KBM-7 (cell line): ENCODE results near the gene CREB3L1.
A peak's percentile ranks its signal among the peaks of the same experiment; 100 is the strongest.

Experiments used
- DNase-seq: peaks from one replicate; pipeline ENCODE4 v3.0.0-alpha.2; 2015
- in situ Hi-C: fragments of 300-500 bp; cut with MboI; formaldehyde crosslinking; loops from 2 replicates; pipeline ENCODE4 v1.14.3; 2020; ENCODE audit warnings: low sequenced_read_pairs, low pct_unique_long_range_greater_than_20kb, mixed read lengths

The CREB3L1 gene, protein sequence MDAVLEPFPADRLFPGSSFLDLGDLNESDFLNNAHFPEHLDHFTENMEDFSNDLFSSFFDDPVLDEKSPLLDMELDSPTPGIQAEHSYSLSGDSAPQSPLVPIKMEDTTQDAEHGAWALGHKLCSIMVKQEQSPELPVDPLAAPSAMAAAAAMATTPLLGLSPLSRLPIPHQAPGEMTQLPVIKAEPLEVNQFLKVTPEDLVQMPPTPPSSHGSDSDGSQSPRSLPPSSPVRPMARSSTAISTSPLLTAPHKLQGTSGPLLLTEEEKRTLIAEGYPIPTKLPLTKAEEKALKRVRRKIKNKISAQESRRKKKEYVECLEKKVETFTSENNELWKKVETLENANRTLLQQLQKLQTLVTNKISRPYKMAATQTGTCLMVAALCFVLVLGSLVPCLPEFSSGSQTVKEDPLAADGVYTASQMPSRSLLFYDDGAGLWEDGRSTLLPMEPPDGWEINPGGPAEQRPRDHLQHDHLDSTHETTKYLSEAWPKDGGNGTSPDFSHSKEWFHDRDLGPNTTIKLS

DNA sequence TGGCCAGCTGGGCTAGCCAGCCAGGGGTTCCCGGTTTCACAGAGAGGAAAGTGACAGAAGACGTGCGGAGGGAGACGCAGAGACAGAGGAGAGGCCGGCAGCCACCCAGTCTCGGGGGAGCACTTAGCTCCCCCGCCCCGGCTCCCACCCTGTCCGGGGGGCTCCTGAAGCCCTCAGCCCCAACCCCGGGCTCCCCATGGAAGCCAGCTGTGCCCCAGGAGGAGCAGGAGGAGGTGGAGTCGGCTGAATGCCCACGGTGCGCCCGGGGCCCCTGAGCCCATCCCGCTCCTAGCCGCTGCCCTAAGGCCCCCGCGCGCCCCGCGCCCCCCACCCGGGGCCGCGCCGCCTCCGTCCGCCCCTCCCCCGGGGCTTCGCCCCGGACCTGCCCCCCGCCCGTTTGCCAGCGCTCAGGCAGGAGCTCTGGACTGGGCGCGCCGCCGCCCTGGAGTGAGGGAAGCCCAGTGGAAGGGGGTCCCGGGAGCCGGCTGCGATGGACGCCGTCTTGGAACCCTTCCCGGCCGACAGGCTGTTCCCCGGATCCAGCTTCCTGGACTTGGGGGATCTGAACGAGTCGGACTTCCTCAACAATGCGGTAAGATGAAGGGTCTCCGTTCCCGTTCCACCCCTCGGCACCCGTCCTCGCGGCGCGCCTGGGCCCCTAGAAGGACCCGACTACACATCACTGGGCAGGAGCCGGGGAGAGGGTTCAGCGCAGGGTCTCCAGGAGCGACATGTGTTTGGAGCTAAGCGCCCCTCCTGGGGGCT is at the start of gene CREB3L1:
TSS of gene CREB3L1 (plus strand) at position 41 of the 765 bp plus-strand sequence. CDS start at position 491, 450 bp downstream.
- in situ Hi-C loops: no loop called here
- DNase-seq: no peak

DNA sequence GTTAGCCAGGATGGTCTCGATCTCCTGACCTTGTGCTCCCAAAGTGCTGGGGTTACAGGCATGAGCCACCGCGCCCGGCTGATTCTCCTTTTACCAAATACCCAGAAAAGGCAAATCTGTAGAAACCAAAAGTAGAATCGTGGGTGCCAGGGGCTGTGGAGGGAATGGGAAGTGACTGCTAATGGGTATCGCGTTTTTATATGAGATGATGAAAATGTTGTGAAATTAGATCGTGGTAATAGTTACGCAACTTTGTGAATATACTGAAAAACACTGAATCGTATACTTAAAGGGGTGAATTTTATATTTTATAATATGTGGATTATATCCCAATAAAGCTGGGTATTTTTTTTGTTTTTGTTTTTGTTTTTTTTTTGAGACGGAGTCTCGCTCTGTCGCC is 48.2 kb upstream of the CREB3L1 start:
- in situ Hi-C loops: no loop called here
- no peak for DNase-seq

DNA sequence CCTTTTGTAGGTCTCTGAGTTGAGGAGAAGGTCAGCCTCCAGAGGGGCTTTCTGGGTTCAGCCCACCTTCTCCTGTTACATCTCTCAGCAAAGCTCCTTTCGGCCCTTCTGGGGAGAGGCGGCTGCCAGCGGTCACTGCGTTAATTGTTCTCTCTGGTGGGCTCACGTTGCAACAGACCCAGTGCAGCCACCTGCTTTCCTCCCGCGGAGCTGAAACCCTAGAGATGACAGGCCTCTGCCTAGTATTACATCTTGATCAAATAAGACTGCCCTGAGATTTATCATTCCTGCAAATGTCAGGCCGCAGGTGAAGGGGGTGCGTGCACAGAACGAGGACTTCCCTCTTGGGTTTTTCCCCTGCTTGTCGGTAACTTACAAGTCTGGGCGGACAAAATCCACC is 43.2 kb upstream of the CREB3L1 start:
- in situ Hi-C loops: no loop called here

DNA sequence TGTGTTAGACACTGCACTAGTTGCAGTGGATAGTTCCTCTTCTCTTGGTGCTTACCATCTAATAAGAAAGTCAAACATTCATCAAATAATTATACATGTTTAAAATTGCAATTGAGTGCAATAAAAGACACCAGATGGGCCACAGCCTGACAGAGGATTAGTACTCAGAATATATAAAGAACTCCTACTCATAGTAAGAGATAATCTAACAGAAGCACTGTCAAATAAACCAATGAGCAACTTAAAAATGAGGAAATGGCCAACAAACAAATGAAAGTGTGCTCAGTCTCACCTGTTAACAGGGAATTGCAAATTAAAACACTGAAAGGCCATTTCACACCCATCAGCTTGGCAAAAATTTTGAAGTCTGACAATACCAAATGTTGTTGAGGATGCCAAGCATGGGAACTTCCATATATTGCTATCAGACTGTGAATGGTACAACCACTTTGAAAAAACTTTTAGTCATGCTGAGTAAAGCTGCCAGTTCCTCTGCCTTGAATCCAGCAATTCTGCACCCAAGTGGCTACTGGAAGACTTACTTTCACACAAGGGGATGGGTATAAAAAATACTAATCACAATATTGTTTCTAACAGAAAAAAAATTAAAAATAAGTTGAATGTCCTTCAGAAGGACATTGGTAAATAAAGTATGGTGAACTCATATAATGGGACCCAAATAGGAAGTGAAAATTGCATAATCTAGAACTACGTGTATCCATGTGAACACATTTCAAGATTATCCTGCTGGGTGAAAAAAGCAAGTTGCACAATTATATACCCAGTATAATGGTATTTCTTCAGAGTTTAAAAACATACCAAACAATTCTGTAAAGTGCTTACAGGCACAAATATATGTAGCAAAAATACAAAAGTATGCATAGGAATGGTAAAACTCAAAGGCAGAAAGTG is 41.4 kb upstream of the CREB3L1 start:
- in situ Hi-C loops: no loop called here
- no peak for DNase-seq

More for the DNA sequence above, 43.2 kb upstream of the CREB3L1 start:
- no peak for DNase-seq

DNA sequence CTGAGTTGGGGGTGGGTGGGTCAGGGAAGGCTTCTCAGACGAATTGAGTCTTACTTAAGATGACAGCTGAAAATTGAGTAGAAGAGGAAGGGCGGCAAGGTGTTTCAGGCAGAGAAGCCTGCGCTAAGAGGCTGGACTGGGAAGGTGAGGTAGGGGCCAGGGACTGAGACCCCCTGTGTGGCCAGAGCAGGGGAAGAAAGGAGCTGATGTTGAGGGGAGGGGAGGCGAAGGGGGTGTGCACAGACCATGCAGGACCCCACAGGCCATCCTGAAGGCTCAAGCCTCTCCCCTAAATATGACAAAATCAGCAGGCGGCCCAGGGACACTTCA is 40.6 kb upstream of the CREB3L1 start:
- in situ Hi-C loops: no loop called here
- DNase-seq: no peak

DNA sequence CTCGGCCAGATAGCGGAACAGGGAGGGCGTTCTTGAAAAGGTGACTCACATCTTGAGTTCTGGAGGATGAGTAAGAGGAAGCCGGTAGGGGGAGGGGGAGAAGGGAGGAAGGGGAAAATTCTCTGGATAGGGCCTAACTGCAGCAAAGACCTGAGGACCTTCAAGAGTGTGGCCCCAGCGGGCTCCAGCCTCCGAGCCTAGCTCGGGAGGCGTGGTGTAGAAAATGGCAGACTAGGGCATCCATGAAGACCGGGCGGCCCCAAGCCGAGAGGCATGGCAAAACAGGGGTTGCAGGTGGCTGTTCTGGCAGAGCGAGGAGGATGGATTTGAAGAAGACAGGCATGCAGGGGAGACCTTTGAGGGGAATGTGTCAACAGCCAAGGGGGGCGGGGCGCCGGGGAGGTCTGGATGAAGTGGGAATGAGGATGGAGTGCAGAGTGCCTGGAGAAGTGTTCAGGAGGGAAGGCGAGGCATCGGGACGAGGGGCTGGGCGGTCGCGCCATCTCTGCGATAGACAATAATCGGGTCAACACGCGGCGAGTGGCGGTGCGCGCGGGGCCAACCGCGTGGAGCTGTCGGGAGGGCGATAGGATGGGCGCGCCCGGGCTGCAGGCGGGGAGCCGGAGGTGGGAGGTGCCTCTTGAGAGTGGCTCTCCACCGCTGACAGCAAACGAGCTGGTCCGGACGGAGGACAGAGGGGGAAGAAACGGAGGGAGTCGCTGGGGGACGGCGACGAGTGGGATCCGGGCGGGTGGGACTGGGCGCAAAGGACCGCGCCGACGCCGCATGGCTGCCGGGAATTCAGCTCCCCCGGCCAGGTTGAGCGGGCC is 40.0 kb upstream of the CREB3L1 start:
- DNase-seq: peak; percentile 64
- in situ Hi-C loops: no loop called here

DNA sequence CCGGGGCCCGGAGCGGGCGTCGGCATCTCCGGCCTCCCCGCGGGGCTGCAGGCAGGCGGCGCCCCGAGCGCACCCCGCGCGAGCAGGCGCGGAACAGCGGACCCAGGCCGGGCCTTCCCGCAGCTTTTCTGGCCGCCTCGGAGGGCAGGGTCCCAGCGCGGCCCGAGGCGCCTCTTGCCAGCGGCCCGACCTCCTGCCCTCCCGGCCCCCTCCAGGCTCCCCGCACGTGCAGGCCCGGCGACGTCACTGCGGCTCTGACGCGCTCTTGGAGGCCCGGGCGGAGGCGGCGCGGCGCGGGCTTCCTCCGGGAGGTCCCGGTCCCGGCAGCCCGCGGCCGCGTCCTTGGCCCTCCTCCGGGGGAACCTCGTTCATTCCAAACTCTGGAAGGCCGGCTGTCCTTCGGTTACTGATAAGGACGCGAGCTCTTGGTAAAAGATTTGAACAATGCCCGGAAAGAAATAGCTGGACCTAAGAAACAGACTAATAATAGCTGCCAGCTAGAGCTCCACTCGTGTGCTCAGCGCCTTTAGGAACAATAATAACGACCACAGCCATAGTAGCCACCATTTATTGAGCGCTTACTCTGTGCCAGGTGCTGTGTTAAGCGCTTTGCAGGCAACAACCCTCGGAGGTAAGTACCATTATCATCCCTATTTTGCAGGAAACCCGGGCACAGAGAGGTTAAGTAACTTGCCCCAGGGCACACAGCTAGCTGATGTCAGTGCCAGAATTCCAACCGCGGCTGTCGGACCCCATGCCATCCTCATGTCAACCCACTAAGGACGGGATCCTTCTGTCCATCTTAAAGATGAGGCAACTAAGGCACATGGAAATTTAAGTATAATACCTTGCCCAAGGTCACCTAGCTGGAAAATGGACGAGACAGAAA is 39.1 kb upstream of the CREB3L1 start:
- DNase-seq: no peak

DNA sequence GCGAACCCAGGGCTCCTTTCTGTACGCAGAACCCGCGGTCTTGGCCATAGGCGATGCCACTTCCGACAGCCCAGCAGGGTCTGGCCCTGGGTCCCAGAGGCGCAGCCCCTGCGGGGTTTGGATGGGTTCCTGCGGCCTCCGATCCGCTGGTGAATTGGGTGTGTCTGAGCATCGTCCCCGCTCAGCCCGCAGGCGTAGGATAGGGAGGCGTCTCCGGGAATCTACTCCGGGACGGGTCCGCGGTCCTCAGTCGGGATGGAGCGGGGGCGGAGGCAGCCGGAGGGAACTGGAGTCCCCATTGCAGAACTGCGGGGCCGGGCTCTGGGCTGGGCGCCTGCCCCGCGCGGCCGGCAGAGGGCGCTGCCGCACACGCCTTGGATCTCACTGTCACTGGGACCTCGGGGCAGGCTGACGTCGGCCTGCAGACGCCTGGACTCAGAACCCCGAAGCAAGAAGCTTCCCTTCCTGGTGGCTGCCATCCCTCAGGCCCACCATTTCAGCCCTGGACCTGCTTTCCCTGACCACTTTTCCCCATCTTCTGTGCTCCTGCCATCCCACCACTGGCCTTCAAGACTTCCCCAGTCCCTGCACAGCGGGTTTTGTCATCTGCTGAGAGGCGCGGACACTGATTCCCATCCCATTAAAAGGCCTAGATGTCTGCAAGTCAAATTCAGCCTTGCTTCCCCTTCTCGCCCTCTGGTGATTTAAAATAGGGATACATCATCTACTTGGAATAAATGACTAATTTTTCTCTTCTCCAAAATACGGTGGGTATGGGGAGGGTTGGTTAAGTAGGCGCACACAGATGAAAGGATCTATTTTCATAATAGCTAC is 38.3 kb upstream of the CREB3L1 start:
- peak; percentile 92 for DNase-seq
- in situ Hi-C loops: no loop called here

More for the DNA sequence above, 39.1 kb upstream of the CREB3L1 start:
- in situ Hi-C loops: no loop called here

DNA sequence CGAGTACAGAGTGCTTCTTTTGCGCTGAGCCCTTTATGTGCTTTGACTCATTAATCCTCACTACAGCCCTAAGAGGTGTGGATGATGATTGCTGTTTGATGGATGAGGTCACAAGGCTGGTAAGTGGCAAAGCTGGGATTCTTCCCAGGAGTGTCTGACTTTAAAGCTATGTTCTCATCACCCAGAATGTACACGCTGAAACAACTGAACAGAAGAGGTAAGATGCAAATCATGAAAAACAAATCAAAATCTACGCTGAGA is 37.7 kb upstream of the CREB3L1 start:
- in situ Hi-C loops: no loop called here
- DNase-seq: no peak

DNA sequence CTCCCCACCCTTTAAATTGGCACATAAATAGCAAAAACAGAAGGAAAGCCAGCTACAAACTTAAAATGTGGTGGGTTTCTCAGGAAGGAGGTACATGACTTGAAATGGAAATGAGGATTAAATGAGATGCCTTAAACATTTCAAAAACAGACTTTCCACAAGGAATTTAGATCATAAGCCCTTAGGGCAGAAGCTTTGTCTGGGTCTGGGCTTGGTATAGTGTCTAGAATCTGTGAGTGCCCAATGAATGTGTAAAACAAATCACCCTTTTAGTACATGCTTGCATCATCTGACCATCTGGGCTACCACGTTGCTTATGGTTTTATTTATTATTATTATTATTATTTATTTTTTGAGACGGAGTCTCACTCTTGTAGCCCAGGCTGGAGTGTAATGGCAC is 37.1 kb upstream of the CREB3L1 start:
- no peak for DNase-seq
- in situ Hi-C loops: no loop called here

DNA sequence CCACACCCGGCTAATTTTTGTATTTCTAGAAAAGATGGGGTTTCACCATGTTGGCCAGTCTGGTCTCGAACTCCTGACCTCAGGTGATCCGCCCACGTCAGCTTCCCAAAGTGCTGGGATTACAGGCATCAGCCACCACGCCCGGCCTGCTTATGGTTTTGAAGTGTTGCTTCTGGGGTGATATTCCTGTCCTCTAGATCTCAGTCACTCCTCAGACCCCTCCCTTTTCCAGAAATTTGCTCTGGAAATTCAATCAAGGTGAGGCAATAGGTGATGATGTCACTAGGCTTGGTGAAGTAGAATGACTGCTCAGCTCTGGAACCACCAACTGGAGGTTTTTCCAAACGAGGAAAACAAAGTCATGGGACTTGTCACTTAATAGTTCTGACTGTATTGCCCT is 36.6 kb upstream of the CREB3L1 start:
- in situ Hi-C loops: no loop called here
- no peak for DNase-seq

DNA sequence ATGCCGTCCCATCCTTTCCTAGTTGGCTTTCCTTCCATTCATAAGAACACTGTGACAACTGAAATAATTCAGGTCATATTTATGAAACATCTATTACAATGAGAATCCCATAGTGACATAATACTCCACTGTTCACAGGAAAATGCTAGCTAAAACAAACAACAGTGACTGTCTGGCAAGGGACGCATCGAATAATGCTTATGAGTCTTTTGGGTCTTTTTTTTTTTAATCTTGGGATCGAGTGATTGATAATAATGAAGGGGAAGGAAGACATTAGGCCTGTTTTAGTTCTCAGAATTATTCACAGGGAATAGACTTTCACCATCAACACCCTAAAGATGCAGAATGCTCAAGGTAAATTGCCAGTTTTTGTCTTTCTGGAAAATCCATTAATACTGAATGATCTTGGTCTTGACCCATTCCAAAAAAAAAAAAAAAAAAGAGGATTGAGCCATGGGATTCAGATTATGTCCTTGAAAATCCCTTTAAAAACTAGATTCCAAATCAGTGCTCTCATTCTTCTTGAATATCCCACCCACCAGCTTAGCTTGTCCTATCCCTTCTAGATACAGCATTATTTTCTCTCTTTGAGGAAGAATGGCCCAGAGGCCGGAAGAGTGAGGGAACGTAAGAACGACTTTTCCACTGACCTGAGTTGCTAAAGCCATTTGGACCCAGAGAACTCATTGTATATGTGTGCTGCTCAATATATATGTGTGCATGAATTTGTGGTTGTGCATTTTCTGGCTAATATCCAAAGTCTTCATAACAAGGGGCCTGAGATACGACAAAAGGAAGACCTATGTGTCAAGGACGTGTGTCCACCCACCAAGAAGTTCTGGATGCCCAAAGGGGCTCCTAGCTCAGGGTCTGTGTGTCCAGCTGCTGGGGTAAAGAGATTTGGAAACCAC is 35.2 kb upstream of the CREB3L1 start:
- in situ Hi-C loops: no loop called here
- no peak for DNase-seq

DNA sequence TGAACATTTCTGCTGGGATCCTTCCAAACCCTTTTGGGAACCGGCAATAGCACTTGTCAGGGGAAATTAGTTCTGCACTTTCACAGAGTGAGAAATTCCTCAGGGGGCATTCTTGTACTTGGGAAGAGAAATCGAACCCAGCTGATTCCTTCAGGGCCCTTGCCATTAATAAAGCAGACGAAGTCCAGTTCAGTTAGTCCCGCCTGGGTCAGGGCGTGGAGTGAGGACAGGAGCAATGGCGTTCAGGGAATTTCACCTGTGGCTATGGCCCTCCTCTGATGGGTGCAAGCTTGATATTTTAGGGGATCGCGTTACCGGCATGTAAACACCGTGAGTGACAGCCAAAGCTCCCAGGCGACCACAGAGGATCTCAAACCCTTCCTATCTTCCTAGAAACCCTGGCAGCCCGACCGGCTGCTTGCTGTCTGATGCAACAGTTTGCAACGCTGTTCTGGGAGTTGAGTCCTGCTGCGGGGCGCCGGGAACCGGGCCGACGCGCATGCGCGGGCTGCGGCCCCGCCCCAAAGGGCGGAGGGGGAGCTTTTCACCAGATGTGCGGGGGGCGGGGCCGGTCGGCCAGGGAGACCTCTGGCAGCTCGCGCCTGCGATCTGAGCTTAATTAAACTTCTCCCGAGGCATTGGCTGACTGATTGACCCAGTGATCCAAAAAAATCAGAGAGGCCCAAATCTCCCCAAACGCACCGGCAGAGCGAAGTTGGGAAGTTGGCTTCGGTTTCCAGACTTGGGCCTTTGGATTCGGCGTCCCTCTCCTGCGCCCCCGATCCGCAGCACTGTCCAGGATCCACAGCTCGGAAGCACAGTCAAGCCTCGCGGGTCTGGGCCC is 34.3 kb upstream of the CREB3L1 start:
- in situ Hi-C loops: no loop called here
- DNase-seq: peak; percentile 98

DNA sequence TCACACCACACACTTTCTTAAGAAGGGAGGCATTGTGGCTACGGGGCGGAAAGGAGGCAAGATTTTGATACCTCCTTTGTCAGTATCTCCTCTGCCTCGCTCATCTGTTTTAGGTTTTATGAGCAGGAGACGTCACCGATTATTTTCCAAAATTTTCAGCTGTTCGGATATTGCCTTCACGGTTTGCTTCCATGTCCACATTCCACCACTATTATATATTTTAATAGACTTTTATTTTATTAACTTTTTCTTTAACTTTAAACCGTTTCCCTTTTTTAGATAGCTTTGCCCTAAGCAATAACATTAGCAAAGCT is 33.7 kb upstream of the CREB3L1 start:
- in situ Hi-C loops: no loop called here
- DNase-seq: no peak

DNA sequence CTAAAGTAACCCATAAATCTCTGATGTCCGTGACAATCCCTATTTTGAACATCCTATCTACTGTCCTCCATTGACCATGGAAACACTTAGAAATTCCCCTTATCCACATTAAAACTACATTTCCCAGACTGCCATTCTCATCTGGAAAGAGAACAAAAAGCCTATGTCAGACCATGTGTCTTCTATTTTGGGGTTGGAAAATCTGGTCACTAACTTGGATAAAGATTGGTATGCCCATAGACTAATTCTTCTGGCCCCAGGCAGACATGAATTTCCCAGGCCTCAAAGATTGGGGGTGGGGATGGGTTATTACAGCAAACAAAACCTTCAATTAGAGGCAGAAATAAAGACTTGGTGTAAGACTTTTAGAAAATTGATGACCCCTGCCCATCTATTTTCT is 30.9 kb upstream of the CREB3L1 start:
- DNase-seq: no peak
- in situ Hi-C loops: no loop called here

DNA sequence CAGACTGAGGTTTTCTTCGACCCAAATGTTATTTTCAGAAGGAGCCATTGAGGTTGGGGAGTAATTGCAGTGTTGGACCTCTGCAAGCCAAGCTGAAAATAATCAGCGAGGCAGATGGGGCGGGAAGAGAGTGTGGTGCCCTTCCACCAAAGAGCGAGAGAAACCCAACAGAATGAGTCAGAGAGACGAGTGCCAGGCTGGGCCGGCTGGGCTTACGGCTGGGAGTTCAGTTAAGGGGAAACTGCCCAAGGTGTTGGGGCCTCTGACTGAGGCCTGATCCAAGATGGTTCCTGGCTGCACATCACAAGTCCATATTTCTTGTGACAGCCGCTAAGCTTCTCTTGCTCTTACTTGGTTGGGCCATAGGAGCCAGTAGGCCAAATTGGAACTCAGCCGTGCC is 30.4 kb upstream of the CREB3L1 start:
- in situ Hi-C loops: no loop called here
- DNase-seq: no peak
